Smooth muscle cell (in vitro differentiated cells): ENCODE data around the gene ZFYVE27. TPM values are rescaled to one million over a fixed set of nuclear protein-coding genes. Genes with fewer than 3 reads are reported as not detected.

ENCODE experiments used
- DNase-seq: peaks from one replicate; lab custom pipeline; 2025; ENCODE audit not compliant: unreplicated experiment; lab: John Stamatoyannopoulos, UW
- H2AFZ ChIP-seq: fragments of 200-600 bp; sonication (generic); 2 replicates; pipeline ENCODE4 v1.6.0; 2016; ENCODE audit warnings: antibody characterized with exemption, low read depth, mild to moderate bottlenecking
- H3F3A ChIP-seq: fragments of 200-600 bp; sonication (generic); 2 replicates; pipeline ENCODE4 v1.6.0; 2017; ENCODE audit warnings: antibody characterized with exemption, low read depth
- H3K27ac ChIP-seq: fragments of 200-600 bp; sonication (generic); 2 replicates; pipeline ENCODE4 v1.5.1; 2016; ENCODE audit warnings: low read depth, mild to moderate bottlenecking
- H3K27me3 ChIP-seq: fragments of 200-600 bp; sonication (generic); 2 replicates; pipeline ENCODE4 v1.6.1; 2016; ENCODE audit warnings: low read depth, mild to moderate bottlenecking
- H3K36me3 ChIP-seq: fragments of 200-600 bp; sonication (generic); 2 replicates; pipeline ENCODE4 v1.5.1; 2016; ENCODE audit warnings: low read depth
- H3K4me1 ChIP-seq: fragments of 200-600 bp; sonication (generic); 2 replicates; pipeline ENCODE4 v1.5.1; 2016; ENCODE audit warnings: low read depth
- H3K4me2 ChIP-seq: fragments of 200-600 bp; sonication (generic); 2 replicates; pipeline ENCODE4 v1.6.0; 2016; ENCODE audit warnings: mild to moderate bottlenecking
- H3K4me3 ChIP-seq: fragments of 200-600 bp; sonication (generic); 2 replicates; pipeline ENCODE4 v1.5.1; 2016; ENCODE audit warnings: mild to moderate bottlenecking
- H3K79me2 ChIP-seq: fragments of 200-600 bp; sonication (generic); 2 replicates; pipeline ENCODE4 v1.6.0; 2016; ENCODE audit warnings: low read depth, mild to moderate bottlenecking
- H3K9ac ChIP-seq: fragments of 200-600 bp; sonication (generic); 2 replicates; pipeline ENCODE4 v1.6.0; 2016; ENCODE audit warnings: low read depth
- H3K9me3 ChIP-seq: fragments of 200-600 bp; sonication (generic); replicated peaks from 2 replicates; pipeline ENCODE4 v1.5.1; 2016; ENCODE audit warnings: low read depth
- H4K20me1 ChIP-seq: fragments of 200-600 bp; sonication (generic); 2 replicates; pipeline ENCODE4 v1.6.0; 2016; ENCODE audit warnings: low read depth
- CTCF ChIP-seq: fragments of 200-600 bp; sonication (generic); IDR thresholded peaks from 2 replicates; pipeline ENCODE4 v1.5.1; 2017; ENCODE audit warnings: borderline replicate concordance, mild to moderate bottlenecking, antibody characterized with exemption; ENCODE audit not compliant: insufficient read depth, poor library complexity, severe bottlenecking
- WGBS: methylation state at CpG from one replicate; pipeline ENCODE4 v1.1.7; 2016; ENCODE audit warnings: low lambda C conversion rate; 5-methylcytosine and 5-hydroxymethylcytosine counted together
- polyA plus RNA-seq: library from polyadenylated mRNA; unstranded; fragments of >200 nt; fragmentation: Nextera tagmentation; extraction: Ambion mirVana; gene quantifications from 2 replicates; pipeline ENCODE4 v1.2.1, GENCODE V29; 2016
- total RNA-seq: library from RNA; depleted of rRNA; stranded (reverse); fragments of >200 nt; gene quantifications from 2 replicates; pipeline ENCODE4 v1.2.3, GENCODE V29; 2014

Gene ZFYVE27
- total and polyA plus RNA-seq, 2 experiments from 2014 or later = 7.0 to 11.4 TPM

- no peak overlapping the region for H3K9ac ChIP-seq
- no peak overlapping the region for H2AFZ ChIP-seq
- H3K4me3 ChIP-seq = no peak overlapping the region
- no peaks in the 10 kb centered on the region for H3K9me3 ChIP-seq
- 59% methylated on average over 3 of the region's 3 CpGs for WGBS
- peaks cover under 1% of the 10 kb centered on the region for H3K27me3 ChIP-seq
- DNase-seq = no peak
- no peaks in the 10 kb centered on the region for H3F3A ChIP-seq
- no peak overlapping the region for H3K4me2 ChIP-seq
- no peaks in the 10 kb centered on the region for H3K79me2 ChIP-seq
- H3K4me1 ChIP-seq = no peaks in the 10 kb centered on the region
- no peak overlapping the region for H3K27ac ChIP-seq
- TF ChIP-seq CTCF = no peak
- H4K20me1 ChIP-seq = no peaks in the 10 kb centered on the region
- no peaks in the 10 kb centered on the region for H3K36me3 ChIP-seq
These were observed 59.7 kb downstream of the ZFYVE27 start for GRCh38 chr10:97796651-97797050.

- TF ChIP-seq CTCF = no peak
- Histone ChIP-seq H4K20me1 (no peaks in the 10 kb centered on the region), H3K9ac (no peak overlapping the region), H3K4me2 (no peak overlapping the region), H3K79me2 (no peaks in the 10 kb centered on the region), H3K36me3 (no peaks in the 10 kb centered on the region), H2AFZ (no peak overlapping the region), H3F3A (no peaks in the 10 kb centered on the region), H3K9me3 (no peaks in the 10 kb centered on the region), H3K4me1 (no peaks in the 10 kb centered on the region), H3K27me3 (peaks cover 8% of the 10 kb centered on the region), H3K27ac (no peak overlapping the region), H3K4me3 (no peak overlapping the region)
- no peak for DNase-seq
- WGBS = 84% methylated on average over 1 of the region's 1 CpG
These were observed 62.2 kb downstream of the ZFYVE27 start for GRCh38 chr10:97798958-97799610.

DNA sequence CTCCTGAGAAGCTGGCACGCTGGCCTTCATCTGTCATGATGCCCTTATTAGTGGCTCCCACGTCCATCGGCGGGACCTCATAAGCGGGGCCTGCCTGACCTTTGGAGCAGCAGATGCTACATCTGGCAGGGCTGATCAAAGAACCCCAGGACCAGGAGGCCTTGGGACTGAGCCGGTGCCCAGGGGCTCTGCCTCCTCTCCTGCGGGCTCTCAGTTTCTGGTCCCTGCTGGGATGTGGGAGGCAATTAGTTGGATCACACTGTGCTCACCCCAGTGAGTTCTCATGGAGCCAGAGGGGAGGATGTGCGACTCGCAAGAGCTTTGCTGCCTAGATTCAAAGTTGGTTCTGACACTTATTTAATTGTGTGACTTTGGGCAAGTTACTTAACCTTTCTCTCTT, 63.5 kb downstream of the ZFYVE27 start:
- H3K79me2 ChIP-seq = no peaks in the 10 kb centered on the region
- WGBS = 90% methylated on average over 9 of the region's 9 CpGs
- no peaks in the 10 kb centered on the region for H3F3A ChIP-seq
- no peak for DNase-seq
- H3K27ac ChIP-seq = no peak overlapping the region
- H3K27me3 ChIP-seq = peaks cover 8% of the 10 kb centered on the region
- no peaks in the 10 kb centered on the region for H3K9me3 ChIP-seq
- no peak overlapping the region for H2AFZ ChIP-seq
- H3K36me3 ChIP-seq = no peaks in the 10 kb centered on the region
- no peak overlapping the region for H3K9ac ChIP-seq
- TF ChIP-seq CTCF = no peak
- H3K4me2 ChIP-seq = no peak overlapping the region
- H3K4me1 ChIP-seq = no peaks in the 10 kb centered on the region
- H3K4me3 ChIP-seq = no peak overlapping the region
- H4K20me1 ChIP-seq = no peaks in the 10 kb centered on the region

GRCh38 chr10:97801422-97801821, 64.5 kb downstream of the ZFYVE27 start:
- H3K36me3 ChIP-seq = no peaks in the 10 kb centered on the region
- no peak for TF ChIP-seq CTCF
- no peak for DNase-seq
- no peak overlapping the region for H3K4me3 ChIP-seq
- no peak overlapping the region for H3K9ac ChIP-seq
- H3K9me3 ChIP-seq = no peaks in the 10 kb centered on the region
- 76% methylated on average over 4 of the region's 5 CpGs for WGBS
- no peaks in the 10 kb centered on the region for H3K79me2 ChIP-seq
- H3K27me3 ChIP-seq = peaks cover 8% of the 10 kb centered on the region
- H3K4me1 ChIP-seq = no peaks in the 10 kb centered on the region
- no peaks in the 10 kb centered on the region for H3F3A ChIP-seq
- no peak overlapping the region for H3K27ac ChIP-seq
- no peak overlapping the region for H2AFZ ChIP-seq
- H3K4me2 ChIP-seq = no peak overlapping the region
- H4K20me1 ChIP-seq = no peaks in the 10 kb centered on the region
